ENCODE measurements around the gene ZSWIM6. TPM values are rescaled to one million over a fixed set of nuclear protein-coding genes. Genes with fewer than 3 reads are reported as not detected.

The ZSWIM6 gene
- total RNA-seq, 6 experiments from 2014 or later, result 2.8 to 7.2 (median 4.1) TPM

DNA sequence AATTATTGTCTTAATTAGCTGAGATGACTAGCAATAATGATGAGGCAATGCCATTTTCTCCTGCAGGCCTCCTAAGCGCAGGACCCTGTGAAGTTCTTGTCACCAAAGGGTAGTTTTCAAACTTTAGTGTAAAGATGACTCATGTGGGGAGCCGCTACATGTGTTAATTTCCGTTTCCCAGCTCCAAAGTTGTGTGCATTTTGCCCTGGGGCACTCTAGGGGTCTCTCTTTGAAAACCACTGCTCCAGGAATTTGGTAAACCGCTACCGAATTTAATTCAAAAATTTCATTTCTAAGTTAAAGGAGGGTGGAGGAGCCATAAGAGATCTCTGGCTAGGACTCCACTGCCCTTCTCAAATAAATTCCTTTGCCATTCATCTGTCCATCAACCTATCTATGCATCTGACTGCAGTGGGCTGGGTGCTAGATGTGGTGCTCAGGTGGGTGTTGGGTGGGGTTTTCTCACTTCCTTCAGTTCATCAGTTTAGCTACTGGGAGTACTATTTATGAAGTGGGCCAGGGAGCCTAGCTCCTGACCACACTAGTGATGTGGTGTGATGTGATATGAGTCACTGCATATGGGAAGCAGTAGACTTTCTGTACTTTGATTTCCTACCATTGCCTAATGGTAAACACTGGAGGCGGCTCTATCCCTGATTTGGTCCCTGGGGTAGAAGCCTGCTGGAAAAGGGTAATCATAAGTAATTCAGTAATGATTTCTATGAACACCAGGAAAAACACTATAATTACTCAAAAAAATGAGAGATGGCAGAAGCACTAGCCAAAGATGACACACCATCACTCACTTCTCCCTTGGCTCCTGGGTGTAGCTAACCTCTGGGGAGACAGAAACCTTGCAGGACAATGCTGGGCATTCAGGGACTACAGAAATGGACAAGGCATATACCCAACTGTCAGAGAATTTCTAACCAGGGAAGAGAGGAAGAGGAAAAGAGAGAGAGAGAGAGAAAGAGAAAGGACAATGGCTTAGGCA is 4.0 kb upstream of the ZSWIM6 start:
- TF ChIP-seq CTCF (IDR thresholded peaks at IDR 0.05) (no peak), POLR2A (IDR thresholded peaks at IDR 0.05) (no peak)
- Histone ChIP-seq H3K36me3 (no peaks in the 10 kb centered on the region), H3K27ac (no peak overlapping the region), H3K27me3 (no peaks in the 10 kb centered on the region), H3K9me3 (no peaks in the 10 kb centered on the region), H3K4me3 (no peak overlapping the region), H3K4me1 (no peaks in the 10 kb centered on the region)
- ATAC-seq, result peak in 1 of 4 donors; percentile 27
- DNase-seq, result no peak
- WGBS (ENCODE audit: insufficient coverage, low coverage, low lambda C conversion rate, missing lambda C conversion rate), result 58% methylated on average over 3 of the region's 6 CpGs
- intact Hi-C loops (cut with DNase I), result no loop called here

- TF ChIP-seq POLR2A (IDR thresholded peaks at IDR 0.05) (no peak), CTCF (IDR thresholded peaks at IDR 0.05) (no peak)
- Histone ChIP-seq H3K9me3 (no peaks in the 10 kb centered on the region), H3K27me3 (no peaks in the 10 kb centered on the region), H3K4me3 (no peak overlapping the region), H3K4me1 (peaks cover 0 to under 1% (median under 1%) of the 10 kb centered on the region in 4 donors), H3K27ac (no peak overlapping the region), H3K36me3 (no peaks in the 10 kb centered on the region)
- ATAC-seq (no peak), DNase-seq (no peak)
- 56% methylated on average over 7 of the region's 7 CpGs for WGBS (ENCODE audit: insufficient coverage, low coverage, low lambda C conversion rate, missing lambda C conversion rate)
- intact Hi-C loops (cut with DNase I), result no loop called here
Measured at GRCh38 chr5:61328791-61329549, 3.1 kb upstream of the ZSWIM6 start.

DNA sequence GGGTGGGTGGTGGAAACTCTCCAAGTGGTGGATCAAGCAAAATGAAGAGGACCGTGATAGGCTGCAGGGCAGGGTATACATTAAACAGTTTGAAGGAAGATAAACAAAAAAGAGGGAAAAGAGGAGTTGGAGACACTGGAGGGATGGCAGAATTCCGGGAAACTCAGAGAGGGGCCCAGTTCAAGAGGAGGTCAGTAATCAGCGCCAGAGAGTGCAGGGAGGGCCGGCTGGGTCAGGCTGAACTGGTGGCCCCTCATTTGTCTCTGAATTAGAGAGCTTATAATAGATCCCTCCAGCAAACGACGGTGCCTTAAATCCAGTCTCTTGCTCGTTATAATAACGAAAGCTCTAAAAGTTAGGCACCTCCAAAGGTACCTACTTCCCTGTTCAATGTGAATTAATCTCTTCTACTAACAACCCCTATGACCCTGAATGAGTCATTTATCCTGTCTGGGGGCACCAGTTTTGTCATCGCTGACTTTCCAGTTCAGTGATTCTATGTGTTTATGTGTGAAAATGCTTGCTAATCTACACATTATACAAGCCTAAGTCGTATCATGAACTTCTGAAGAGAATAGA is 2.4 kb upstream of the ZSWIM6 start:
- TF ChIP-seq POLR2A (IDR thresholded peaks at IDR 0.05), result no peak
- no peak for TF ChIP-seq CTCF (IDR thresholded peaks at IDR 0.05)
- Histone ChIP-seq H3K4me1 (peaks cover 0 to 7% (median 4%) of the 10 kb centered on the region in 4 donors), H3K36me3 (no peaks in the 10 kb centered on the region), H3K4me3 (peak overlapping the region in 1 of 3 donors; percentile 98), H3K27me3 (no peaks in the 10 kb centered on the region), H3K9me3 (no peaks in the 10 kb centered on the region), H3K27ac (peak overlapping the region; percentile 88 to 96 (median 94))
- no peak for DNase-seq
- 47% methylated on average over 8 of the region's 10 CpGs for WGBS (ENCODE audit: insufficient coverage, low coverage, low lambda C conversion rate, missing lambda C conversion rate)
- ATAC-seq, result no peak
- intact Hi-C loops (cut with DNase I), result loop anchor here in 1 of 2 donors (10.0 kb wide), 1 partner anchor 315 kb away; no protein-coding TSS in a partner anchor

DNA sequence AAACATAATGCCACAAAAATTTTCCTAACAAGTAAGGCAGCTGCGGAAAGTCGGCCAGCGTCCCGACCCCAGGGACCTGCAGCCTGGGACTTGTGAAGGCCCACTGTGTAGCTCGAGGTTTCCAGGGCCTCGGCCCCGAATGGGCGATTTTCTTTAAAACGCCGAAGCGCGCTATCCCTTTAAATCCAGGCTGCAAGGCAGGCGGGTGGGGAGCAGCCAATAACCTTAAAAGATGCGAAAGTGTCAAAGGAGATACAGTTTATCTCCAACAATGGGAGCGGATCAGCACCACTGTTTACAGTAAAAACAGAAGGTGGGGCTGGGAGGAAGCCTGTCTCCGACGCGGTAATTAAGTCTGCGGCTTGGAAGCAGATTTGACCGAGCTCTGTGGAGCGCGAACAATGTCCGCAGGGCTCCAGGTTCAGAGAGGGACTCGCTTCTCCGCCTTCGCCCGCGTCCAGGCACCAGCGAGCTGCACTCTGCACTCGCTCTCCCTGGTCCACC is 1.7 kb upstream of the ZSWIM6 start:
- peaks cover 0 to 11% (median 4%) of the 10 kb centered on the region in 4 donors for H3K4me1 ChIP-seq

More for the DNA sequence above, 1.7 kb upstream of the ZSWIM6 start:
- no peaks in the 10 kb centered on the region for H3K27me3 ChIP-seq
- ATAC-seq (peak in 2 of 4 donors; percentile 0), DNase-seq (peak; percentile 36 to 63 (median 54))
- intact Hi-C loops (cut with DNase I), result loop anchor here in 1 of 2 donors (10.0 kb wide), 1 partner anchor 314 kb away; no protein-coding TSS in a partner anchor
- TF ChIP-seq CTCF (IDR thresholded peaks at IDR 0.05) (no peak), POLR2A (IDR thresholded peaks at IDR 0.05) (no peak)
- H3K4me3 ChIP-seq, result peak overlapping the region; percentile 91 to 98 (median 92)
- H3K36me3 ChIP-seq, result no peaks in the 10 kb centered on the region
- H3K27ac ChIP-seq, result peak overlapping the region; percentile 88 to 96 (median 94)
- no peaks in the 10 kb centered on the region for H3K9me3 ChIP-seq
- 2% methylated on average over 19 of the region's 30 CpGs for WGBS (ENCODE audit: insufficient coverage, low coverage, low lambda C conversion rate, missing lambda C conversion rate)
